ENCODE measurements around the gene TTYH1. TPM values are rescaled to one million over a fixed set of nuclear protein-coding genes. Genes with fewer than 3 reads are reported as not detected.

Gene TTYH1
- total RNA-seq, 3 donors from 2014 or later = 0.48 to 4.6 (median 4.0) TPM

GRCh38 chr19:54448774-54449700, 33.8 kb downstream of the TTYH1 start, which contains the start of gene LENG8:
LENG8 (plus strand) TSS chr19:54449199; CDS start chr19:54451345, 2,146 bp downstream.
- Histone ChIP-seq H3K36me3 (peaks cover 7% of the 10 kb centered on the region), H3K4me1 (peaks cover 4 to 17% of the 10 kb centered on the region in 2 donors), H3K4me3 (peak within 1 kb of the TSS; percentile 76 to 96 (median 94)), H3K27ac (peak within 1 kb of the TSS; percentile 97), H3K9me3 (no peaks in the 10 kb centered on the region), H3K27me3 (no peaks in the 10 kb centered on the region)
- intact Hi-C loops (cut with DNase I; ENCODE audit: low total_unique reads) = no loop called here
- TF ChIP-seq POLR2A (IDR thresholded peaks at IDR 0.05) (peak; percentile 97), CTCF (IDR thresholded peaks at IDR 0.05) (peak in 1 of 3 donors; percentile 1), POLR2AphosphoS5 (IDR thresholded peaks at IDR 0.05) (peak; percentile 98 to 99 (median 99))
- DNase-seq (ENCODE audit: low spot score in 2 of 2) = peak; percentile 98

GRCh38 chr19:54449701-54450069, 34.4 kb downstream of the TTYH1 start:
- peaks cover 4 to 17% of the 10 kb centered on the region in 2 donors for H3K4me1 ChIP-seq
- TF ChIP-seq POLR2A (IDR thresholded peaks at IDR 0.05) (no peak), POLR2AphosphoS5 (IDR thresholded peaks at IDR 0.05) (no peak), CTCF (IDR thresholded peaks at IDR 0.05) (no peak)
- H3K27me3 ChIP-seq = no peaks in the 10 kb centered on the region

GRCh38 chr19:54451331-54451871, 36.1 kb downstream of the TTYH1 start:
- no peak for DNase-seq (ENCODE audit: low spot score in 2 of 2)
- peak overlapping the region in 1 of 2 donors; percentile 40 for H3K27ac ChIP-seq
- H3K9me3 ChIP-seq = no peaks in the 10 kb centered on the region
- H3K4me1 ChIP-seq = peaks cover 4 to 17% of the 10 kb centered on the region in 2 donors
- peaks cover 24% of the 10 kb centered on the region for H3K36me3 ChIP-seq
- H3K4me3 ChIP-seq = no peak overlapping the region
- TF ChIP-seq POLR2A (IDR thresholded peaks at IDR 0.05) (no peak), POLR2AphosphoS5 (IDR thresholded peaks at IDR 0.05) (no peak), CTCF (IDR thresholded peaks at IDR 0.05) (no peak)
- intact Hi-C loops (cut with DNase I; ENCODE audit: low total_unique reads) = no loop called here
- H3K27me3 ChIP-seq = no peaks in the 10 kb centered on the region

More at GRCh38 chr19:54449701-54450069, 34.4 kb downstream of the TTYH1 start:
- H3K36me3 ChIP-seq = peaks cover 7% of the 10 kb centered on the region
- H3K9me3 ChIP-seq = no peaks in the 10 kb centered on the region
- DNase-seq (ENCODE audit: low spot score in 2 of 2) = no peak
- intact Hi-C loops (cut with DNase I; ENCODE audit: low total_unique reads) = no loop called here
- H3K4me3 ChIP-seq = peak overlapping the region; percentile 76 to 96 (median 94)
- peak overlapping the region; percentile 97 for H3K27ac ChIP-seq

- peaks cover 30% of the 10 kb centered on the region for H3K36me3 ChIP-seq
- H3K9me3 ChIP-seq = no peaks in the 10 kb centered on the region
- no peak overlapping the region for H3K27ac ChIP-seq
- TF ChIP-seq CTCF (IDR thresholded peaks at IDR 0.05) (no peak), POLR2A (IDR thresholded peaks at IDR 0.05) (no peak), POLR2AphosphoS5 (IDR thresholded peaks at IDR 0.05) (no peak)
- H3K27me3 ChIP-seq = no peaks in the 10 kb centered on the region
- H3K4me3 ChIP-seq = no peak overlapping the region
- no peak for DNase-seq (ENCODE audit: low spot score in 2 of 2)
- peaks cover 4 to 15% of the 10 kb centered on the region in 2 donors for H3K4me1 ChIP-seq
- intact Hi-C loops (cut with DNase I; ENCODE audit: low total_unique reads) = no loop called here
Observed at GRCh38 chr19:54451997-54452396, 36.7 kb downstream of the TTYH1 start.

- H3K27ac ChIP-seq = no peak overlapping the region
- no peak for DNase-seq (ENCODE audit: low spot score in 2 of 2)
- no peak overlapping the region for H3K4me3 ChIP-seq
- H3K9me3 ChIP-seq = no peaks in the 10 kb centered on the region
- no peaks in the 10 kb centered on the region for H3K27me3 ChIP-seq
- TF ChIP-seq CTCF (IDR thresholded peaks at IDR 0.05) (no peak), POLR2AphosphoS5 (IDR thresholded peaks at IDR 0.05) (no peak), POLR2A (IDR thresholded peaks at IDR 0.05) (no peak)
- H3K4me1 ChIP-seq = peaks cover 4 to 12% of the 10 kb centered on the region in 2 donors
- intact Hi-C loops (cut with DNase I; ENCODE audit: low total_unique reads) = no loop called here
- H3K36me3 ChIP-seq = peaks cover 33% of the 10 kb centered on the region
Observed at GRCh38 chr19:54452626-54453025, 37.4 kb downstream of the TTYH1 start.

Data from breast epithelium (tissue), 4 donors.